Subcutaneous adipose tissue (tissue), 4 donors: ENCODE results near the gene CDH1. TPM values are rescaled to one million over a fixed set of nuclear protein-coding genes. Genes with fewer than 3 reads are reported as not detected.

Source experiments
- total RNA-seq, 4 donors: library from RNA; depleted of rRNA; stranded (reverse); fragments of >200 nt; gene quantifications; one replicate each; pipeline ENCODE4 v1.1.0, GENCODE V29; 2016
- TF ChIP-seq, protein P1 (sequence below): fragments of 450-650 bp; IDR thresholded peaks from one replicate; pipeline ENCODE4 v1.5.1; 2016; ENCODE audit warnings: low read depth, mild to moderate bottlenecking, control low read depth, antibody characterized with exemption, moderate library complexity

Gene CDH1
- total RNA-seq, 4 donors from 2014 or later, result 0.17 to 0.98 TPM; not detected in 2

DNA sequence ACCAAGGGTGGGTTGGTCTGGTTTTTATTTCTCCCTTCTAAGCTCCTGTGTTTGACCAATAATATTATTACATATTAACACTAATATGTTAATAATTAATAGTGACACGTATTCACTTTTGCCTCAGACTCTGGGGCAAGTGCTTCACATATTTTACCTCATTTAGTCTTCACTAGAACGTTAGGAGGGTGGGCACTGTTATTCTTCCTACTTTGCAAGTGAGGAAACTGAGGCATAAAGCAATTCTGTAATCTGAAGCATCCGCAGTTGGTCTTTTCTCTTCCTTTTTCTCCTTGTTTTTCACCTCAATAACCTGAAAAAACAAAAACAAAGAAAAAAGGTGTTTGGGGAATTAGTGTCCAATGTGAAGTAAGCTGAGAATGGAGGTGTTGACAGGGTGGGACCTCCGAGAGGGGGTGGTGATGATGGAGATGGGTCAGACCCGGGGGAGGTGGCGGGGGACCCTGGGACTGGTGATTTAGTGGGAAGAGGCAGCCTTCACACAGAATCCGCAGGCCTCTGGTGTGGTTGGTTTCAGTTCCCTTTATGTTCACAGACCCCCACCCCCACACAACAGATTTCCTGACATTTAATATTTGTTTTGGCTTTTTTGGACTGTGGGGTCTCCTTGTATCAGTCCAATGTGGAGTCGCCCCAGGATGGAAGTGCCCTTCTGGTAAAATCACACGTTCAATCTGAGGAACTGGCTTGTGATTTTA is 3.7 kb downstream of the CDH1 start:
- TF ChIP-seq, protein P1, sequence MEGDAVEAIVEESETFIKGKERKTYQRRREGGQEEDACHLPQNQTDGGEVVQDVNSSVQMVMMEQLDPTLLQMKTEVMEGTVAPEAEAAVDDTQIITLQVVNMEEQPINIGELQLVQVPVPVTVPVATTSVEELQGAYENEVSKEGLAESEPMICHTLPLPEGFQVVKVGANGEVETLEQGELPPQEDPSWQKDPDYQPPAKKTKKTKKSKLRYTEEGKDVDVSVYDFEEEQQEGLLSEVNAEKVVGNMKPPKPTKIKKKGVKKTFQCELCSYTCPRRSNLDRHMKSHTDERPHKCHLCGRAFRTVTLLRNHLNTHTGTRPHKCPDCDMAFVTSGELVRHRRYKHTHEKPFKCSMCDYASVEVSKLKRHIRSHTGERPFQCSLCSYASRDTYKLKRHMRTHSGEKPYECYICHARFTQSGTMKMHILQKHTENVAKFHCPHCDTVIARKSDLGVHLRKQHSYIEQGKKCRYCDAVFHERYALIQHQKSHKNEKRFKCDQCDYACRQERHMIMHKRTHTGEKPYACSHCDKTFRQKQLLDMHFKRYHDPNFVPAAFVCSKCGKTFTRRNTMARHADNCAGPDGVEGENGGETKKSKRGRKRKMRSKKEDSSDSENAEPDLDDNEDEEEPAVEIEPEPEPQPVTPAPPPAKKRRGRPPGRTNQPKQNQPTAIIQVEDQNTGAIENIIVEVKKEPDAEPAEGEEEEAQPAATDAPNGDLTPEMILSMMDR, result no peak

DNA sequence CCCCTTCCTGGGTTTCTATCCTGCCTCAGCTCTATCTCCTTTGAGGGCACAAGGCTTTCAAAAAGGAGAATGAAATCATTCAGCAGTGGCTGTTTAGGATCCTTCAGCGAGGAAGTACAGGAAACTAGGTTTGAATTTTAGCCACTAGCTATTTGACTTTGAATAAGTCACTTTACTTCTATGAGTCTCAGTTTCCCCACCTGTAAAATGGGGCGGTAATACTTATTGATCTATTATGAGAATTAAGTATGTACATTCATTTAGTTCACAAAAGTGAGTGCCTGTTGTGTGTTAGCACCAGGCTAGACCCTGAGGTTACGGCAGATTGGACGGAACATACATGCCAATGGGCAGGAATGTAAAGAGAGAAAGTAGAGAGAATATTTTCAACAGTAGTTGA is 6.6 kb downstream of the CDH1 start:
- TF ChIP-seq, protein P1, result no peak

GRCh38 chr16:68744744-68745280 is 7.7 kb downstream of the CDH1 start:
- TF ChIP-seq, protein P1, result no peak

DNA sequence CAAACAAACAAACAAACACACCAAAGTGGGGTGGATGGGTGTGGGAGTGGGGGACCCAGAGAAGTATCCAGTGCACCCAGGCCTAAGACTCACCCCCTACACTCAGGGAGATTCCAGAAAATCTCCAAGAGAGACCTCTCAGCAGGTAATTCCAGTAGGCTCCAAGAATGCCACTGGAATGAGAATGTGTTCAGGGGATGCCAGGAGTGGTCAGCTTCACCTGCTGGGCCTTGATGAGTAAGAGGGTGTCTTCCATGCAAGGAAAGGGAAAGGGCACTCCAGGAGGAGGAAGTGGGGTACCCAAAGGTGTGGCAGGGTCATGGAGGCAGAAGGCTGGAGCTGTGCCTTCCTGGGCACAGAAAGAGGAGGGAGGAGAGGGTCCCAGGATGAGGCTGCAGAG is 9.9 kb downstream of the CDH1 start:
- TF ChIP-seq, protein P1, result no peak

- TF ChIP-seq, protein P1, result no peak
Observed at GRCh38 chr16:68749432-68749831, 12.3 kb downstream of the CDH1 start.

- TF ChIP-seq, protein P1, result no peak
Observed at GRCh38 chr16:68750193-68750695, 13.2 kb downstream of the CDH1 start.

- TF ChIP-seq, protein P1, result no peak
Observed at GRCh38 chr16:68751160-68751559, 14.1 kb downstream of the CDH1 start.
